HCT116 (cell line): ENCODE results near the gene TRABD. TPM values are rescaled to one million over a fixed set of nuclear protein-coding genes. Genes with fewer than 3 reads are reported as not detected.

Source experiments
- ATAC-seq: fragments of 200-7000 bp; cut with Tn5 transposase; 2 replicates; pipeline ENCODE4 v1.9.1; 2020; ENCODE audit warnings: mild to moderate bottlenecking, moderate library complexity
- BruUV-seq: library from RNA; stranded (reverse); fragments of 400-500 nt; replicated peaks from 2 replicates; lab custom pipeline; 2021; lab: Mats Ljungman, UMichigan
- CTCF ChIA-PET: fragments of 300-600 bp; sonication (Branson Sonifier 250); formaldehyde crosslinking; loops from one replicate; lab custom pipeline; 2021; ENCODE audit warnings: antibody characterized with exemption; lab: Charles Lee
- POLR2A ChIA-PET: fragments of 300-600, 350-600 bp; sonication (Branson Sonifier 250); formaldehyde crosslinking; loops from one replicate; lab custom pipeline; 2021; ENCODE audit warnings: antibody characterized with exemption; lab: Charles Lee
- RAD21 ChIA-PET, 2 experiments: fragments of 300-600 bp; sonication (Branson Sonifier 250); formaldehyde crosslinking; loops; one replicate each; lab custom pipeline; 2023; ENCODE audit warnings: low total read pairs in 2 of 2; ENCODE audit not compliant: uncharacterized antibody in 2 of 2, unreplicated experiment in 2 of 2, low non-redundant PET in 1 of 2; lab: Charles Lee
- DNase-seq: peaks from one replicate; pipeline ENCODE4 v3.0.0-alpha.2; 2010; ENCODE audit warnings: low read depth, low spot score
- H2AFZ ChIP-seq: fragments of 200-600 bp; shearing (Covaris generic), sonication (generic); 2 replicates; pipeline ENCODE4 v1.6.1; 2017; ENCODE audit warnings: low read depth, mixed run types, mixed read lengths, antibody characterized with exemption, low read length; ENCODE audit not compliant: poor library complexity, severe bottlenecking
- H3K27ac ChIP-seq: 2 replicates; pipeline ENCODE4 v1.5.1; 2012; ENCODE audit warnings: low read depth, low read length
- H3K27me3 ChIP-seq: fragments of 200-600 bp; sonication (generic); 2 replicates; pipeline ENCODE4 v1.6.1; 2016; ENCODE audit warnings: mixed run types, low read length, mixed read lengths; ENCODE audit not compliant: insufficient read depth
- H3K36me3 ChIP-seq, 2 experiments: fragments of 200-500 bp in 1 of 2; fragments of 200-600 bp in 1 of 2; sonication (Bioruptor generic) in 1 of 2; sonication (generic) in 1 of 2; 2 replicates each; pipeline versions ENCODE4 v1.5.1 to v1.6.1; 2014 to 2016; ENCODE audit warnings: low read length in 2 of 2, inconsistent platforms in 1 of 2, mixed read lengths in 1 of 2, mixed run types in 1 of 2; ENCODE audit not compliant: insufficient read depth in 2 of 2, control insufficient read depth in 1 of 2
- H3K4me1 ChIP-seq, 2 experiments: fragments of 200-600 bp in 1 of 2; sonication (generic) in 1 of 2; 2 replicates each; pipeline versions ENCODE4 v1.5.1 to v1.6.1; 2012 to 2017; ENCODE audit warnings: low read length in 2 of 2, inconsistent platforms in 1 of 2, mild to moderate bottlenecking in 1 of 2, mixed read lengths in 1 of 2, mixed run types in 1 of 2, moderate library complexity in 1 of 2; ENCODE audit not compliant: insufficient read depth in 2 of 2, control insufficient read depth in 1 of 2
- H3K4me2 ChIP-seq: fragments of 200-600 bp; sonication (generic); 2 replicates; pipeline ENCODE4 v1.6.1; 2017; ENCODE audit warnings: mixed run types, low read length, mixed read lengths
- H3K4me3 ChIP-seq, 2 experiments: fragments of 200-600 bp in 1 of 2; sonication (generic) in 1 of 2; replicated peaks in 1 of 2; 2 replicates each; pipeline ENCODE4 v1.5.1; 2011 to 2016; ENCODE audit warnings: low read length in 2 of 2, control low read depth in 1 of 2, low read depth in 1 of 2, mild to moderate bottlenecking in 1 of 2, mixed read lengths in 1 of 2, mixed run types in 1 of 2
- H3K79me2 ChIP-seq: fragments of 200-600 bp; sonication (generic); 2 replicates; pipeline ENCODE4 v1.6.1; 2017; ENCODE audit warnings: mild to moderate bottlenecking, mixed run types, low read length, moderate library complexity, mixed read lengths; ENCODE audit not compliant: insufficient read depth
- H3K9ac ChIP-seq: fragments of 200-600 bp; sonication (generic); 2 replicates; pipeline ENCODE4 v1.6.1; 2016; ENCODE audit warnings: low read length, mixed read lengths
- H3K9me2 ChIP-seq: fragments of 200-600 bp; sonication (generic), shearing (Covaris generic); 2 replicates; pipeline ENCODE4 v1.6.1; 2017; ENCODE audit warnings: mixed run types, mild to moderate bottlenecking, moderate library complexity; ENCODE audit not compliant: insufficient read depth
- H3K9me3 ChIP-seq, 2 experiments: fragments of 200-500 bp in 1 of 2; fragments of 200-600 bp in 1 of 2; sonication (Bioruptor generic) in 1 of 2; sonication (generic) in 1 of 2; 2 replicates each; pipeline ENCODE4 v1.6.1; 2014 to 2017; ENCODE audit warnings: low read length in 2 of 2, mixed read lengths in 2 of 2, inconsistent platforms in 1 of 2, low read depth in 1 of 2, mild to moderate bottlenecking in 1 of 2, mixed run types in 1 of 2, moderate library complexity in 1 of 2; ENCODE audit not compliant: control insufficient read depth in 1 of 2, insufficient read depth in 1 of 2
- H4K20me1 ChIP-seq: fragments of 200-600 bp; sonication (generic), shearing (Covaris generic); 2 replicates; pipeline ENCODE4 v1.6.1; 2017; ENCODE audit warnings: mixed run types, mild to moderate bottlenecking, moderate library complexity; ENCODE audit not compliant: insufficient read depth
- CBX3 ChIP-seq: IDR thresholded peaks from 2 replicates; pipeline ENCODE4 v1.6.1; 2012; ENCODE audit warnings: low read depth
- CEBPB ChIP-seq: IDR thresholded peaks from 2 replicates; pipeline ENCODE4 v1.6.1; 2012; ENCODE audit warnings: low read depth
- EGR1 ChIP-seq: IDR thresholded peaks from 2 replicates; pipeline ENCODE4 v1.6.1; 2012; ENCODE audit warnings: low read depth
- ELF1 ChIP-seq: IDR thresholded peaks from 2 replicates; pipeline ENCODE4 v1.6.1; 2012; ENCODE audit warnings: low read depth, borderline replicate concordance
- EZH2 ChIP-seq: fragments of 200-600 bp; sonication (generic); IDR thresholded peaks from 2 replicates; pipeline ENCODE4 v1.6.1; 2017; ENCODE audit warnings: antibody characterized with exemption, mixed run types
- EZH2phosphoT487 ChIP-seq: fragments of 200-600 bp; IDR thresholded peaks from 2 replicates; pipeline ENCODE4 v1.6.1; 2018; ENCODE audit warnings: antibody characterized with exemption, borderline replicate concordance
- FOSL1 ChIP-seq: IDR thresholded peaks from 2 replicates; pipeline ENCODE4 v1.6.1; 2012; ENCODE audit warnings: low read depth
- JUND ChIP-seq: IDR thresholded peaks from 2 replicates; pipeline ENCODE4 v1.6.1; 2012
- POLR2AphosphoS5 ChIP-seq: IDR thresholded peaks from 2 replicates; pipeline ENCODE4 v1.6.1; 2011; ENCODE audit warnings: mild to moderate bottlenecking, low read depth, low read length, moderate library complexity
- RAD21 ChIP-seq: IDR thresholded peaks from 2 replicates; pipeline ENCODE4 v1.6.1; 2012; ENCODE audit warnings: low read depth, mild to moderate bottlenecking
- SIN3A ChIP-seq: IDR thresholded peaks from 2 replicates; pipeline ENCODE4 v1.6.1; 2012; ENCODE audit warnings: low read depth
- SP1 ChIP-seq: IDR thresholded peaks from 2 replicates; pipeline ENCODE4 v1.6.1; 2012; ENCODE audit warnings: low read depth
- SRF ChIP-seq: IDR thresholded peaks from 2 replicates; pipeline ENCODE4 v1.6.1; 2012; ENCODE audit warnings: low read depth
- TCF7L2 ChIP-seq: IDR thresholded peaks from 2 replicates; pipeline ENCODE4 v1.7.0; 2011; ENCODE audit warnings: borderline replicate concordance, inconsistent platforms; ENCODE audit not compliant: insufficient read depth, insufficient read length; ENCODE audit errors: extremely low read depth
- YY1 ChIP-seq: IDR thresholded peaks from 2 replicates; pipeline ENCODE4 v1.6.1; 2011; ENCODE audit warnings: low read length, low read depth, moderate library complexity, mild to moderate bottlenecking; ENCODE audit not compliant: insufficient replicate concordance; ENCODE audit errors: extremely low read depth
- ZFX ChIP-seq: fragments of 450-650 bp; IDR thresholded peaks from 2 replicates; pipeline ENCODE4 v1.6.1; 2017
- ZNF274 ChIP-seq: fragments of 200-500 bp; sonication (Bioruptor generic); IDR thresholded peaks from 2 replicates; pipeline ENCODE4 v1.6.1; 2014; ENCODE audit warnings: mild to moderate bottlenecking, low read depth, low read length, inconsistent platforms
- intact Hi-C: fragments of 100-400 bp; cut with micrococcal nuclease; formaldehyde crosslinking; loops from 2 replicates; pipeline ENCODE4 v1.10.0; 2022
- total RNA-seq: library from RNA; stranded (reverse); gene quantifications from one replicate; pipeline ENCODE4 v1.2.1, GENCODE V29; 2021; ENCODE audit not compliant: unreplicated experiment
- TF ChIP-seq, protein P1 (sequence below): IDR thresholded peaks from 2 replicates; pipeline ENCODE4 v1.6.1; 2011; ENCODE audit warnings: mild to moderate bottlenecking, low read length, moderate library complexity; ENCODE audit not compliant: insufficient replicate concordance; ENCODE audit errors: extremely low read depth
- TF ChIP-seq, protein P2 (sequence below): IDR thresholded peaks from 2 replicates; pipeline ENCODE4 v1.6.1; 2012
- TF ChIP-seq, protein P3 (sequence below), 3 experiments: fragments of 200-600 bp in 1 of 3; sonication (generic) in 1 of 3; IDR thresholded peaks in 2 of 3; conservative IDR thresholded peaks in 1 of 3; 2 replicates each; pipeline ENCODE4 v1.5.1; 2012 to 2017; ENCODE audit warnings: low read depth in 2 of 3, low read length in 2 of 3, antibody characterized with exemption in 1 of 3, borderline replicate concordance in 1 of 3, control low read depth in 1 of 3, mild to moderate bottlenecking in 1 of 3, mixed read lengths in 1 of 3, mixed run types in 1 of 3, moderate library complexity in 1 of 3; ENCODE audit not compliant: insufficient read depth in 1 of 3

Gene TRABD
- total RNA-seq, 1 experiment from 2014 or later = 90.3 TPM

DNA sequence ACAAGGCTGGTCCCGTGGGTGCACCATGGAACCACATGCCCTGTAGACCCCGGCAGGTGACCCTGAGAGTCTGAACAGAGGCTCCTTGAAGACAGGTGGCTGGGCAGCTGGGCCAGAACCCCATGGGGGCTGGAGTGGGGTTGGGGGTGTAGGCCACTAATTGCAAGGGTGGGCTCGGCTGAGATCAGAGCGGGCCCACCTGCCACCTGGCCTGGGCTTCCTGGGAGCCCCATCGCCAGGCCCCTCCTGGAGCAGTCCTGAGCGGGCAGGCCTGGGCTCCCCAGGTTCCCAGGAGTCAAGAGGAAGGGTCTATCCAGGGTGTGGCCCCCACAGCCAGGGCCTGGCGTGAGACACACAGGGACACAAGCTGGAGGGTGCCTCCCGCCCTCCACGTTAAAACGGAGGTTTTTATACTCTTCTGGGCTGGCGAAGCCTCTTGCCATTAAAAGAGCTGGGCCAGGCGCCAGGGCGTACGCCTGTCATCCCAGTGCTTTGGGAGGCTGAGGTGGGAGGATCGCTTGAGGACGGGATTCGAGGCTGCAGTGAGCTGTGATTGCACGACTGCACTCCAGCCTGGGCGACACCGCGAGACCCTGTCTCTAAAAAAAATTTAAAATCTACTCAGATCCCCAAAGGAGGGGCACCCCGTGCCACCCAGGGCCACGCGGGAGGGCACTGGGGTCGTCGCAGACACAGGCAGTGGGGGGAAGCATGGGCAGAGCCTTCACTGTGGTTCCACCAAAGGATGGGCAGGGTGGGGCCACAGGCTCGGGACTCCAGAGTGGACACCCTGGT lies 4.8 kb upstream of the TRABD start:
- ChIA-PET POLR2A (no interaction called here), RAD21 (no interaction called here), CTCF (no interaction called here)
- Histone ChIP-seq H3K9me2 (no peaks in the 10 kb centered on the region), H4K20me1 (no peaks in the 10 kb centered on the region), H3K79me2 (no peaks in the 10 kb centered on the region), H3K4me2 (no peak overlapping the region), H3K4me3 (no peak overlapping the region), H3K9me3 (no peaks in the 10 kb centered on the region), H3K4me1 (peaks cover 15 to 20% of the 10 kb centered on the region in 2 experiments; a peak in 3 of 4 replicates), H3K9ac (no peak overlapping the region), H3K27me3 (no peaks in the 10 kb centered on the region), H3K36me3 (no peaks in the 10 kb centered on the region), H2AFZ (no peak overlapping the region), H3K27ac (no peak overlapping the region)
- no peak for DNase-seq
- TF ChIP-seq TCF7L2 (no peak), ZFX (no peak), CBX3 (no peak), FOSL1 (no peak), ELF1 (no peak), SP1 (no peak), SRF (no peak), EZH2 (no peak), JUND (no peak), YY1 (no peak), ZNF274 (no peak), EZH2phosphoT487 (no peak), CEBPB (no peak), EGR1 (no peak), POLR2AphosphoS5 (no peak), SIN3A (no peak), RAD21 (no peak)
- TF ChIP-seq, protein P1, sequence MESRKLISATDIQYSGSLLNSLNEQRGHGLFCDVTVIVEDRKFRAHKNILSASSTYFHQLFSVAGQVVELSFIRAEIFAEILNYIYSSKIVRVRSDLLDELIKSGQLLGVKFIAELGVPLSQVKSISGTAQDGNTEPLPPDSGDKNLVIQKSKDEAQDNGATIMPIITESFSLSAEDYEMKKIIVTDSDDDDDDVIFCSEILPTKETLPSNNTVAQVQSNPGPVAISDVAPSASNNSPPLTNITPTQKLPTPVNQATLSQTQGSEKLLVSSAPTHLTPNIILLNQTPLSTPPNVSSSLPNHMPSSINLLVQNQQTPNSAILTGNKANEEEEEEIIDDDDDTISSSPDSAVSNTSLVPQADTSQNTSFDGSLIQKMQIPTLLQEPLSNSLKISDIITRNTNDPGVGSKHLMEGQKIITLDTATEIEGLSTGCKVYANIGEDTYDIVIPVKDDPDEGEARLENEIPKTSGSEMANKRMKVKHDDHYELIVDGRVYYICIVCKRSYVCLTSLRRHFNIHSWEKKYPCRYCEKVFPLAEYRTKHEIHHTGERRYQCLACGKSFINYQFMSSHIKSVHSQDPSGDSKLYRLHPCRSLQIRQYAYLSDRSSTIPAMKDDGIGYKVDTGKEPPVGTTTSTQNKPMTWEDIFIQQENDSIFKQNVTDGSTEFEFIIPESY = no peak
- TF ChIP-seq, protein P2, sequence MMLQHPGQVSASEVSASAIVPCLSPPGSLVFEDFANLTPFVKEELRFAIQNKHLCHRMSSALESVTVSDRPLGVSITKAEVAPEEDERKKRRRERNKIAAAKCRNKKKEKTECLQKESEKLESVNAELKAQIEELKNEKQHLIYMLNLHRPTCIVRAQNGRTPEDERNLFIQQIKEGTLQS = no peak
- TF ChIP-seq, protein P3, sequence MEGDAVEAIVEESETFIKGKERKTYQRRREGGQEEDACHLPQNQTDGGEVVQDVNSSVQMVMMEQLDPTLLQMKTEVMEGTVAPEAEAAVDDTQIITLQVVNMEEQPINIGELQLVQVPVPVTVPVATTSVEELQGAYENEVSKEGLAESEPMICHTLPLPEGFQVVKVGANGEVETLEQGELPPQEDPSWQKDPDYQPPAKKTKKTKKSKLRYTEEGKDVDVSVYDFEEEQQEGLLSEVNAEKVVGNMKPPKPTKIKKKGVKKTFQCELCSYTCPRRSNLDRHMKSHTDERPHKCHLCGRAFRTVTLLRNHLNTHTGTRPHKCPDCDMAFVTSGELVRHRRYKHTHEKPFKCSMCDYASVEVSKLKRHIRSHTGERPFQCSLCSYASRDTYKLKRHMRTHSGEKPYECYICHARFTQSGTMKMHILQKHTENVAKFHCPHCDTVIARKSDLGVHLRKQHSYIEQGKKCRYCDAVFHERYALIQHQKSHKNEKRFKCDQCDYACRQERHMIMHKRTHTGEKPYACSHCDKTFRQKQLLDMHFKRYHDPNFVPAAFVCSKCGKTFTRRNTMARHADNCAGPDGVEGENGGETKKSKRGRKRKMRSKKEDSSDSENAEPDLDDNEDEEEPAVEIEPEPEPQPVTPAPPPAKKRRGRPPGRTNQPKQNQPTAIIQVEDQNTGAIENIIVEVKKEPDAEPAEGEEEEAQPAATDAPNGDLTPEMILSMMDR (IDR thresholded peaks at IDR 0.05 in 2 of 3, conservative IDR thresholded peaks at IDR 0.05 in 1 of 3; ENCODE audit: borderline replicate concordance in 1 of 3, insufficient read depth in 1 of 3, low read depth in 2 of 3, low read length in 2 of 3) = no peak
- BruUV-seq = no TSS peak
- intact Hi-C loops = no loop called here
- ATAC-seq = no peak
